Parathyroid adenoma (tissue), 2 donors: Measurements from ENCODE around the gene SYT7.

ENCODE experiments used
- H2AFZ ChIP-seq: fragments of 300-600 bp; sonication (generic); one replicate; pipeline ENCODE4 v1.7.0; 2017; ENCODE audit warnings: antibody characterized with exemption, mild to moderate bottlenecking
- H3K27ac ChIP-seq: fragments of 300-600 bp; sonication (generic); one replicate; pipeline ENCODE4 v1.7.0; 2017
- H3K27me3 ChIP-seq: fragments of 300-600 bp; sonication (generic); one replicate; pipeline ENCODE4 v1.7.0; 2017; ENCODE audit warnings: low read length; ENCODE audit not compliant: control insufficient read depth, insufficient read depth
- H3K36me3 ChIP-seq: fragments of 300-600 bp; sonication (generic); one replicate; pipeline ENCODE4 v1.7.0; 2017; ENCODE audit warnings: low read length; ENCODE audit not compliant: control insufficient read depth, insufficient read depth
- H3K4me1 ChIP-seq: fragments of 300-600 bp; sonication (generic); one replicate; pipeline ENCODE4 v1.7.0; 2017; ENCODE audit warnings: control low read depth
- H3K4me2 ChIP-seq: fragments of 300-600 bp; sonication (generic); one replicate; pipeline ENCODE4 v1.7.0; 2017; ENCODE audit warnings: low read length
- H3K4me3 ChIP-seq: fragments of 300-600 bp; sonication (generic); one replicate; pipeline ENCODE4 v1.7.0; 2017; ENCODE audit warnings: low read depth, low read length
- H3K79me2 ChIP-seq: fragments of 300-600 bp; sonication (generic); one replicate; pipeline ENCODE4 v1.7.0; 2017; ENCODE audit warnings: control low read depth
- H3K9ac ChIP-seq: fragments of 300-600 bp; sonication (generic); one replicate; pipeline ENCODE4 v1.7.0; 2017; ENCODE audit warnings: mild to moderate bottlenecking
- H3K9me3 ChIP-seq: fragments of 300-600 bp; sonication (generic); one replicate; pipeline ENCODE4 v1.7.0; 2017; ENCODE audit warnings: low read length; ENCODE audit not compliant: control insufficient read depth
- TF ChIP-seq, protein P1 (sequence below): fragments of 300-600 bp; sonication (generic); IDR thresholded peaks from one replicate; pipeline ENCODE4 v1.7.0; 2017; ENCODE audit warnings: antibody characterized with exemption, mild to moderate bottlenecking
- donor health status: primary hyperparathyroidism.

The SYT7 gene

DNA sequence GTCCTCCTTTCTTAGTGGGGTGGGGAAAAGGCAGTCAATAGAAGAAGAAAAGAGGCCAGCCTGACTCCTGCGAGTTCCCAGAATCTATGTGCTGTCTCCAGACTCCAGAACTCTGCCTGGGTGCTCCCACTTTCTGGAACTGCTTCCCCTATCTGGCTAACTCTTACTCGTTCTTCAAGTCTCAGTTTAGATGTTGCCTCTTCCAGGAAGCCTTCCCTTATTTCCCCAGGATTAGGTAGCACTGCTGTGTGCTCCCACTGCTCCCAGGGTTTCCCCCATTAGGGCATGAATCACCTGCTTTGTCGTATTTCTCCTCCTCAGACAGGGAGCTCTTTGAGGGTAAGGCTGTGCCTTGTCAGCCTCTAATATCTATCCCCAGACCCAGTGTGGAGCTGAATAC is 17.5 kb upstream of the SYT7 start:
- Histone ChIP-seq H3K27me3 (no peaks in the 10 kb centered on the region), H3K4me2 (no peak overlapping the region), H3K36me3 (no peaks in the 10 kb centered on the region), H3K27ac (no peak overlapping the region), H3K4me3 (no peak overlapping the region), H3K9me3 (no peaks in the 10 kb centered on the region), H3K79me2 (no peaks in the 10 kb centered on the region), H3K4me1 (no peaks in the 10 kb centered on the region), H2AFZ (no peak overlapping the region), H3K9ac (no peak overlapping the region)
- TF ChIP-seq, protein P1, sequence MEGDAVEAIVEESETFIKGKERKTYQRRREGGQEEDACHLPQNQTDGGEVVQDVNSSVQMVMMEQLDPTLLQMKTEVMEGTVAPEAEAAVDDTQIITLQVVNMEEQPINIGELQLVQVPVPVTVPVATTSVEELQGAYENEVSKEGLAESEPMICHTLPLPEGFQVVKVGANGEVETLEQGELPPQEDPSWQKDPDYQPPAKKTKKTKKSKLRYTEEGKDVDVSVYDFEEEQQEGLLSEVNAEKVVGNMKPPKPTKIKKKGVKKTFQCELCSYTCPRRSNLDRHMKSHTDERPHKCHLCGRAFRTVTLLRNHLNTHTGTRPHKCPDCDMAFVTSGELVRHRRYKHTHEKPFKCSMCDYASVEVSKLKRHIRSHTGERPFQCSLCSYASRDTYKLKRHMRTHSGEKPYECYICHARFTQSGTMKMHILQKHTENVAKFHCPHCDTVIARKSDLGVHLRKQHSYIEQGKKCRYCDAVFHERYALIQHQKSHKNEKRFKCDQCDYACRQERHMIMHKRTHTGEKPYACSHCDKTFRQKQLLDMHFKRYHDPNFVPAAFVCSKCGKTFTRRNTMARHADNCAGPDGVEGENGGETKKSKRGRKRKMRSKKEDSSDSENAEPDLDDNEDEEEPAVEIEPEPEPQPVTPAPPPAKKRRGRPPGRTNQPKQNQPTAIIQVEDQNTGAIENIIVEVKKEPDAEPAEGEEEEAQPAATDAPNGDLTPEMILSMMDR, result no peak

DNA sequence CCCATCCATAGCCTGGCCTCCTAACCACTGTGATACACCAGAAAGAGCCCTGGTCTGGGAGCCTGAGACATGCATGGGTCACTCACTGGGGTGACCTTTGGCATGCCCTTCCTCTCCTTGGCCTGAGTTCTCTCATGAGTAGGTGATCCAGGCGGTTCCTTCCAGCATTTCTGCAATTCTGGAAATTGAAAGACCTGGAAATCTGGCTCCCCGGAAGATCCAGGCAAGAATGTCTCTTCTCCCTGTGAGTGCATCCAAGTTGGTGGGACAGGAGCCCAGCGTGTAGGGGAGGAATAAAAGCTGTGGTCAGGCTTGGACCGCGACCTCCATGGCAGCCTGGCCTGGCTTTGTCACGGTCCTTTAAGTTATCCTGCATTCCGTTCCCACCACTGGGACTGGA is 16.1 kb upstream of the SYT7 start:
- Histone ChIP-seq H3K4me3 (no peak overlapping the region), H3K79me2 (no peaks in the 10 kb centered on the region), H3K27me3 (no peaks in the 10 kb centered on the region), H2AFZ (no peak overlapping the region), H3K4me1 (no peaks in the 10 kb centered on the region), H3K4me2 (no peak overlapping the region), H3K36me3 (no peaks in the 10 kb centered on the region), H3K27ac (no peak overlapping the region), H3K9me3 (no peaks in the 10 kb centered on the region), H3K9ac (no peak overlapping the region)
- TF ChIP-seq, protein P1, result no peak

DNA sequence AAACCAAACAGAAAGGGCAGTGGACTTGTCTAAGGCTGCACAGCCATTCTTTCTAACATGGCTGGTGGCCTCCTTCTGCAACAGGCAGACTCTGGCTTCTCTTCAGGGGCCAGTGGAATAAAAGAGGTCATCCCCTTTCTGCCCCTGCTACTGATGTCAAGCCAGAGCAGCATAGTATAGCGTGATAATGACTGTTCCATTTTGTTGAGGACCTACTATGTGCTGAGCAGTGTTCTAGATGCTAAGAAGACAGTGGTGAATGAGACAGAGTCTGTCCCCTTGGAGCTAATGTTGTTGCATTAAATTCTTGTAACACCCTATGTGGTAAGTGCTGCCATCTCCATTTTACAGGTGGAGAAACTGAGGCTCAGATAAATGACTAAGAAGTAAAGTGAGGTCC is 15.7 kb upstream of the SYT7 start:
- H3K4me1 ChIP-seq, result no peaks in the 10 kb centered on the region
- H3K4me2 ChIP-seq, result no peak overlapping the region
- no peaks in the 10 kb centered on the region for H3K36me3 ChIP-seq
- TF ChIP-seq, protein P1, result no peak
- no peaks in the 10 kb centered on the region for H3K27me3 ChIP-seq
- H3K27ac ChIP-seq, result no peak overlapping the region
- no peak overlapping the region for H3K9ac ChIP-seq
- H3K79me2 ChIP-seq, result no peaks in the 10 kb centered on the region
- H3K4me3 ChIP-seq, result no peak overlapping the region
- H2AFZ ChIP-seq, result no peak overlapping the region
- no peaks in the 10 kb centered on the region for H3K9me3 ChIP-seq

DNA sequence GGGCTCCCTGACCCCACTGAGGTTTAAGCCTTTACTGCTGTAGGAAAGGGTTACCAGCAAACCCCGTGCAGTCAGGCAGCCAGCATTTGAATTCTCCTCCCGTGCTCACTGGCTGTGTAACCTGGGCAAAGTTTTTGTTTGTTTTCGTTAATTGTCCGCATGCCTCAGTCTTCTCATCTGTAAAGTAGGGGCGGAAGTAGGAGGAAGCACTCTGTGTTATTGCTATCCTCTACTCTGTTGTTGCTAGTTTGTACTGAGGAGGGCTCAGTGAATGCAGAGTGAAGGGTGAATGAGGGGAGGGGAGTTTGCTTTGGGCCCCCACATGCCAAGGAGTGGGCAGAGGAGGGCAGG is 14.0 kb upstream of the SYT7 start:
- TF ChIP-seq, protein P1, result no peak
- no peaks in the 10 kb centered on the region for H3K27me3 ChIP-seq
- no peak overlapping the region for H3K27ac ChIP-seq

DNA sequence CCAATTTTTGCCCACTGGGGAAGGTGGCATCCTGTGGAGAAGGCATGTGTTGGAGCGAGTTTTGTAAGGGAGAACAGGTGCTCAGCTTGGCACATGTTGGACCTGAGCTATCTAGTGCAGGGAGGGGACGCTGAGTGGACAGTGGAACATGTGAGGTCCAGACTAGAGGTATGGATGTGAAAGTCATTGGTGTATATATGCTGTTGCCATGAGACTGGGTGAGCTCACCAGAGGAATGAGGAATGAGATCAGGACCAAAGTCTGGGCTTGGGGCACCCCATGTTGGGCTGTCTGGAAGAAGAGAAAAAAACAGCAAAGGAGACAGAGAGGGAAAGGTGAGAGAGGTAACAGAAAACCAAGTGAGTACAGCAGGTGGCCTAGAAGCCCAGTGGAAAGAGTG is 12.3 kb upstream of the SYT7 start:
- H3K79me2 ChIP-seq, result no peaks in the 10 kb centered on the region
- TF ChIP-seq, protein P1, result no peak

More for the DNA sequence above, 14.0 kb upstream of the SYT7 start:
- Histone ChIP-seq H3K4me1 (no peaks in the 10 kb centered on the region), H3K79me2 (no peaks in the 10 kb centered on the region), H2AFZ (no peak overlapping the region), H3K4me3 (no peak overlapping the region), H3K4me2 (no peak overlapping the region), H3K9me3 (no peaks in the 10 kb centered on the region), H3K36me3 (no peaks in the 10 kb centered on the region), H3K9ac (no peak overlapping the region)

More for the DNA sequence above, 12.3 kb upstream of the SYT7 start:
- H3K4me3 ChIP-seq, result no peak overlapping the region
- H2AFZ ChIP-seq, result no peak overlapping the region
- H3K4me1 ChIP-seq, result no peaks in the 10 kb centered on the region
- H3K36me3 ChIP-seq, result no peaks in the 10 kb centered on the region
- H3K27ac ChIP-seq, result no peak overlapping the region
- no peaks in the 10 kb centered on the region for H3K27me3 ChIP-seq
- H3K9ac ChIP-seq, result no peak overlapping the region
- no peaks in the 10 kb centered on the region for H3K9me3 ChIP-seq
- no peak overlapping the region for H3K4me2 ChIP-seq
